Fibroblast of skin of right quadriceps (primary cell): ENCODE data around the gene BAIAP2L1.
A peak's percentile ranks its signal among the peaks of the same experiment; 100 is the strongest.

Experiments used
- DNase-seq: peaks from one replicate; pipeline ENCODE4 v3.0.0-alpha.2; 2013

The BAIAP2L1 gene

GRCh38 chr7:98289333-98289875 lies 111.5 kb downstream of the BAIAP2L1 start:
- DNase-seq = no peak

GRCh38 chr7:98288064-98288823 lies 112.6 kb downstream of the BAIAP2L1 start:
- no peak for DNase-seq

GRCh38 chr7:98287486-98287959 lies 113.4 kb downstream of the BAIAP2L1 start:
- DNase-seq = no peak

GRCh38 chr7:98286701-98287485 lies 114.0 kb downstream of the BAIAP2L1 start:
- no peak for DNase-seq

GRCh38 chr7:98286093-98286539 lies 114.8 kb downstream of the BAIAP2L1 start:
- peak; percentile 28 for DNase-seq

GRCh38 chr7:98285157-98286092 lies 115.5 kb downstream of the BAIAP2L1 start:
- no peak for DNase-seq

- DNase-seq = peak; percentile 29
These were observed 116.4 kb downstream of the BAIAP2L1 start for GRCh38 chr7:98284335-98285036.

GRCh38 chr7:98283887-98284222 lies 117.0 kb downstream of the BAIAP2L1 start:
- no peak for DNase-seq

GRCh38 chr7:98283127-98283886 lies 117.6 kb downstream of the BAIAP2L1 start:
- DNase-seq = no peak

GRCh38 chr7:98282703-98283102 lies 118.2 kb downstream of the BAIAP2L1 start:
- DNase-seq = no peak

GRCh38 chr7:98281757-98282606 lies 118.9 kb downstream of the BAIAP2L1 start:
- no peak for DNase-seq

- peak; percentile 89 for DNase-seq
These were observed 119.8 kb downstream of the BAIAP2L1 start, which contains the start of gene BRI3 for GRCh38 chr7:98280791-98281756. TSS of gene BRI3 (plus strand) at chr7:98281686. CDS start at chr7:98281796, 110 bp downstream.

GRCh38 chr7:98280296-98280695 lies 120.6 kb downstream of the BAIAP2L1 start:
- DNase-seq = no peak

- no peak for DNase-seq
These were observed 122.0 kb downstream of the BAIAP2L1 start for GRCh38 chr7:98278936-98279335.

- DNase-seq = no peak
These were observed 122.5 kb downstream of the BAIAP2L1 start for GRCh38 chr7:98278408-98278807.

GRCh38 chr7:98276241-98276761 lies 124.6 kb downstream of the BAIAP2L1 start:
- peak; percentile 11 for DNase-seq

GRCh38 chr7:98267303-98267702 lies 133.6 kb downstream of the BAIAP2L1 start:
- DNase-seq = no peak

GRCh38 chr7:98266840-98267239 lies 134.1 kb downstream of the BAIAP2L1 start:
- no peak for DNase-seq
